ENCODE measurements around the gene SEMA4C.
A peak's percentile ranks its signal among the peaks of the same experiment; 100 is the strongest.

The SEMA4C gene

DNA sequence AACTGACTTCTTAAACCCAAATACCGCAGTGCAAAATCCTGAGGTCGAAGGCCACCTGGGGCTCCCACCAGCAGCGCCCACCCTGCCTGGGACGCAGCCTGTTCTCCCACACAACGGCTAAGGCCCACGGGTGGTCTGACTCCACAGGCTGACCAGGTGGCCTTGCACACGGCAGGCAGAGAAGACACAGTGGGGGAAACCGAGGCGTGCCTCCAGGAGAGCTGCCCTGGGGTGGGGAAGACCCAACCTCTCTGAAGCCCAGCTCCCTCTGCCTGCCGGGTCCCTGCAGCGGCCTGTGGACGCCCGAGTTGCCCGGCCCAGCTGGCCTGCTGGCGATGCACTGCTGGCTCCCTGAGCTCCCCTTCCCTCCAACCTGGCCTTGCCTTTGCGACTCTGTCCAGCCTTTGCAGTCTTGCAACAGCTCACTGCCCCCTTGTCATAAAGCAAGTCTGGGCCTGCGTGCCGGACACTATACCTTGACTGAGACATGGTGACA is 9.7 kb upstream of the SEMA4C start:
- TF ChIP-seq GATA3 (IDR thresholded peaks at IDR 0.05; ENCODE audit: low read depth, low read length) (no peak), GATA2 (IDR thresholded peaks at IDR 0.05; ENCODE audit: low read depth, low read length) (no peak)

DNA sequence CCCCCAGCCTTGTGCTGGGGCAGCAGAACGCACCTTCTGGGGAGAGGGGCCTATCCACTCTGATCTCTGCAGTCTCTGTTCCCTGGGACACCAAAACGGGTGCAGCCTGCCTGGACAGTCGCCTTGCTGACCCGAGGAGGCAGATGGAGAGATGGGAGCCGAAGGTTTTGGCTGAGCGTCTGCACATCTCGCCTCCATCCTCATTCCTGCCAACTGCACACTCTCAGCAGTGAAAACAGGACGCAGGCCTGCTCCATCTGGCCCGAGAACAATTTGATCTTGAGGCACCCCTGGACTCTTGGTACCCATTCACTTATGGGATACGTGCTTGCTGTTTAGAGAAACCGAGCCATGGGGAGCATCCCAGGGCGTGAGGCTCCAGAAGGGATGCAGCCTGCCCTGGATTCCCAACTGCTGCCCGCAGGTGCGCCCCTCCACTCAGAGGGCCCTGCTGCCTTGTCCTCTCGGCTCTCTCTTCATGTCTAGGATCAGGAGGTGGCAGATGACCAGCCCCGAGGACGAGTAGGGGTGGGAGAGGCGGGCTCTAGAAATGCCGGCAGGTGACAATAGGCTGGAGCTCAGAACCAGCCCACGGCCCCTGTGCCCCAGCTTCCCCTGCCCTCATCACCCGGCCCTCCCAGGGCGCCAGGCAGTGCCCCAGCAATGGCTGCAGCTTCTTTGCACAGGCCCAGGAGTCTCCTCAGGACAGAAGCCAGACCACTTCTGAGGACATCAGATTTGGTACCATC is 9.1 kb upstream of the SEMA4C start:
- TF ChIP-seq GATA3 (IDR thresholded peaks at IDR 0.05; ENCODE audit: low read depth, low read length) = no peak
- TF ChIP-seq GATA2 (IDR thresholded peaks at IDR 0.05; ENCODE audit: low read depth, low read length) = no peak

DNA sequence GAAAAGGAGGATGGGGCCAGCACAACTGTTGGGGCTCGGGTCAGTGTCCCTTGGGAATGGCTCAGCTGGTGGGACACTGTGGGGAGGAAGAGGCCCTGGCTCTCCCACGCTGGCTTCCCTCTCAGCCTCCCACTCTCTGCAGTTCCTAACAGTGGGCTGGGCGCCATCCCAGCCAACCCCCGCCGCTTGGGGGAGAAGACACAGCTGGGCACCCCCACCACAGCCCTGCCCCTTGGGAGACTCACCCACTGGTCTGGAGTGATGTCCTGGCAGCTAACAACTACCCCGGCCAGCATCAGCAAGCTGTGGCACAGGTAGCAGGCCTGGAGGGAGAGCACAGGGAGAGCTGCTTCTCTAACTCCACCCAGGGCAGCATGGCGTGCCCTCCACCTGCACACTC is 8.3 kb upstream of the SEMA4C start:
- no peak for TF ChIP-seq GATA3 (IDR thresholded peaks at IDR 0.05; ENCODE audit: low read depth, low read length)
- no peak for TF ChIP-seq GATA2 (IDR thresholded peaks at IDR 0.05; ENCODE audit: low read depth, low read length)

DNA sequence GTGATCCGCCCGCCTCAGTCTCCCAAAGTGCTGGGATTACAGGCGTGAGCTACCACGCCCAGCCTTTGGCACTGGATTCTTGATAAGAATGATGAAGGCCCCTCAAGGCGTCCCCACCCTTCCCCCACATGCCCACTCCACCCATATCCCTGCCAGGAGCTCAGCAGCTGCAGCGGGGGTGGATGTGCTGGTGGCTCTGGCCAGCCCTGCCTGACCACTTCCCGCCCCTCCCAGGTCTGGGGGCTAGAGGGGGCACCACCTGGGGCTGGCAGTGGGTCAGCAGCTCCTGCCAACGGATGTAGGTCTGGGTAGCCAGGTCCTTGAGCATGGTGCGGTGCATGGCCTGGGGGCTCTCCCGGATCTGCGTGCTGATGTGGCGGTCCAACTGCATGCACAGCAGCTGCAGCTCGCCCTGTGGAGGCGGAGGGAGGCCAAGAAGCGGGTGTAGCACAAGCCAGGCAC is 7.8 kb upstream of the SEMA4C start:
- no peak for TF ChIP-seq GATA2 (IDR thresholded peaks at IDR 0.05; ENCODE audit: low read depth, low read length)

DNA sequence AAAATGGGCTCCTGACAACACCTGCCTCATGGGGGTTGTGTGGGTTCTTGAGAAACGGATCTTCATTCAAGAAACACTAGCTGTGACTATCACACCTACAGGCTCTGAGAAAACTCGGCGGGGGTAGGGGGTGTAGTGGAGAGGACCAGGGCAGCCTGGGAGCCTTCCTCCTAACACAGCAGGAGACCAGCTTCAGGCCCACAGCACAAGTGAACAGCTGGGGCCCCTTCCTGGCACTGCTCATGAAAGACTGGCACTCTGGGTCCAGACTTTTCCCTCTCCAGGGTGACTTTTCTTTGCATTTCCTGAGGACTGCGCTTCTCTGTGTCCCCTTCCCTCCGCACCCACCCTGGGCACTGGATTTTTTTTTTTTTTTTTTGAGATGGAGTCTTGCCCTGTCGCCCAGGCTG is 7.2 kb upstream of the SEMA4C start:
- no peak for TF ChIP-seq GATA3 (IDR thresholded peaks at IDR 0.05; ENCODE audit: low read depth, low read length)
- TF ChIP-seq GATA2 (IDR thresholded peaks at IDR 0.05; ENCODE audit: low read depth, low read length) = no peak

DNA sequence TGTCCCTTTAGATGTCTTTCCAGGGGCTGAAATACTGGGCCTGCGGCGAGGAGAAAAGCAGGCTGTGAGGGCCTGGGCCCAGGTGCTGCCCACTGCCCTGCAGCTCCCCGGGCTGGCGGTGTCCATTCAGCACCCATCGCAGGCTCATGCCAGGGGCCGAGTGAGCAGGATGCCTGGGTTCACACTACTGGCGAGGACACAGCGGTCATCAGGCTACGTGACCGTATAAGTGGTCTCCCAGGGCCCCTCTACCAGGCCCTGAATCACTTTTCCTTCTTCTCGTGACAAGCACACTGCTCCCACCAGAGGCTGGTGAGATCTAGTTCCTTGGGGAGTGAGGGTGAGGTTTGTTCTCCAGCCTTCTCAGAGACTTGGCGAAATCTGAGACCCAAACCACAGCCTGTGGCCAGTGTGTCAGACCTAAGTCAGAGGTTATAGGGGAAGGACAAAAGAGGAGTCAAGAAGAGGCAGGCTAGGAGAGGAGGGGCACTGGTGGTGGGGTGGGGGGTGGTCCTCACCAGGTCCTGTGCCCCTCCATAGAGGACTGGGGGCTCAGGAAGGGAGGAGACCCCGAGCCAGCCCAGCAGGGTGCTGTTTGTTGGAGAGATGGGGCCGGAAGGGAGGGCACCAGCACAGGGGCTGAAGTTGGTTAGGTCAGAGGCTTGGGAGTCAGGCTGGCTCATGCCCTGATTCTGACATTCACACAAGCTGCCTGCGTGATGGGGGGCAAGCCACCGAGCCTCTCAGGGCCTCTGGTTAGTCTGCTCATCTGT is 6.6 kb upstream of the SEMA4C start:
- TF ChIP-seq GATA2 (IDR thresholded peaks at IDR 0.05; ENCODE audit: low read depth, low read length) = no peak
- no peak for TF ChIP-seq GATA3 (IDR thresholded peaks at IDR 0.05; ENCODE audit: low read depth, low read length)

DNA sequence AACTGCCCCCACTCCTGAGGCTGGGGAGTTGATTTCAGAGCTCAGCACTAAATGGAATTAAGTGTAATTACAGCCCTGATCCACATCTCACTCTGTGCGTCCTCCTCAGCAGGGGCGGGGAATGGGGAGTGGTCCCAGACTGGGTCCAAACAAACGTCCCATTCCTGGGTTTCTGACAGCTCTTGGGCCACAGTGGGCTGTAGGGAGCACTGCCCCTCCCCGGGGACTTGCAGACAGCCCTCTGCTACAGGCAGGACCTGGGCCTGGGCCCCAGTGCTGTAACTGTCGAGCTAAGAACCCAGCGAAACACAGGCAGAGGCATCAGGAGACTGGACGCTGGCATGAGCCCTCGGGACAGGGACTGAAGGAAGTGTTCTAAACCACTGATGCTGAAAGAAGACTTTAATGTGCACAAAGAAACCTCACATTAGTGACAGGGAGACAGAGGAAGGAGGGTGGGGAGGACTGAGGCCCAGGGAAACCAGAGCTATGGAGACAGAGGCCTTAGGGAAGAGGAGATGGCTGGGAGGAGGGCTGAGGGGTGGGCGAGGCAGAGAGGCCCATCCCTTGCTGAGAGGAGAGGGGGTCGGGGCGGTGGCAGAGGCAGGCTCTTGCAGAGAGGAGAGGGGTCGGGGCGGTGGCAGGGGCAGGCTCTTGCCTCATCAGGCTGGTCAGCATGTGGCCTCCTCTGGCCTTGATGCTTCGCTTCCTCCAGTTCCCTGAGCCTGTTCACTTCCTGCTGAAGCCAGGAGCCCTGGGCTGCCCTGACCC is 5.8 kb upstream of the SEMA4C start:
- TF ChIP-seq GATA2 (IDR thresholded peaks at IDR 0.05; ENCODE audit: low read depth, low read length) (peak; percentile 85), GATA3 (IDR thresholded peaks at IDR 0.05; ENCODE audit: low read depth, low read length) (no peak)

DNA sequence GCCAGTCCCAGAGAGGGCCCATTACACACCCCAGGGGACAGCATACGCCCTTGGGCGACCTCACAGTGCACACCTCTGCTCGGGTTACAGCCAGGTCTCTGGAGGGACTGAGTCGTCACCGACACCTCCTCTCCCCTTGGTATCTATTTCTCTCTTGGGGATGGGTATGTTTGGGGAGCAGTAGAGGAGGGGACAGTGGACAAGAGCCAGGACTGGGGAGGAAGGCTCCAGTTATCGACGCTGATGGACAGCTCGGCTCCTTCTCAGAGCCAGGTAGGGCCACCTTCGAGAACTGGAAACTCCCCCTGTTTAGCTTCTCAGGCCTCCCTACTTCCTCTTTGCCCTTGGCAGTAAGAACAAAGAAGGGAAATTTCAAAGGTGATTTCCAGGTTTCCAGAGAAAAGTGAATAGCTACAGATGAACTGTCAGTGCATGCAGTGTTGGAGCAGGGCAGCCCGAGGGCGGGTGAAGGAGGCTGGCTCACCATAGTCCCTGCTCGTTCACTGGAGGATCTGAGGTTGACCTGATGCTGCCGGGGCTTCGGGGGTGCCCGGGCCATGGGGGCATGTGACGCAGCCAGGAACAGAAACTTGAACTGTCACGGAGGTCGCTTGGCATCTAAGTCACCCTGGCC is 4.4 kb upstream of the SEMA4C start:
- TF ChIP-seq GATA3 (IDR thresholded peaks at IDR 0.05; ENCODE audit: low read depth, low read length) (no peak), GATA2 (IDR thresholded peaks at IDR 0.05; ENCODE audit: low read depth, low read length) (no peak)

DNA sequence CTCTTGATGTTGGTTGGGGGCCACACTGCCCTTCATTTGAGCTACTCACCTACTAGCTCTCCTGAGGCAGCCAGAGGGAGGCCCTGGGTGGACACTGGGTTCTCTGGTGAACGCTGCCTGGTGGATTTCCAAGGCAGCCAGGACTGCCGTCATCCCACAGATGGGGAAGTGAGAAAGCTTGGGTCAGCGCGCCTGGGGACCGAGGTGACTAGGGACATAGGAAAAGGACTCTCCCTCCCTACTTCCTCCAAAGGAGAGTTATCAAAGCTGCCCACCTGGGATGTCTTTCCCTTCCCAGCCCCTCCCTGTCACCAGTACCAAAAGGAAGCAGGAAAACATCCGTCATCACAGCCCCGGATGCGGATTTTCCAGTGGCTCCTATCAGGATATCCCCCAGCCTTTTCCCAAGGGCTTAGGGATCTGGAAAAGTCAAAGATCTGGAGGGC is 3.8 kb upstream of the SEMA4C start:
- TF ChIP-seq GATA2 (IDR thresholded peaks at IDR 0.05; ENCODE audit: low read depth, low read length) (no peak), GATA3 (IDR thresholded peaks at IDR 0.05; ENCODE audit: low read depth, low read length) (no peak)

DNA sequence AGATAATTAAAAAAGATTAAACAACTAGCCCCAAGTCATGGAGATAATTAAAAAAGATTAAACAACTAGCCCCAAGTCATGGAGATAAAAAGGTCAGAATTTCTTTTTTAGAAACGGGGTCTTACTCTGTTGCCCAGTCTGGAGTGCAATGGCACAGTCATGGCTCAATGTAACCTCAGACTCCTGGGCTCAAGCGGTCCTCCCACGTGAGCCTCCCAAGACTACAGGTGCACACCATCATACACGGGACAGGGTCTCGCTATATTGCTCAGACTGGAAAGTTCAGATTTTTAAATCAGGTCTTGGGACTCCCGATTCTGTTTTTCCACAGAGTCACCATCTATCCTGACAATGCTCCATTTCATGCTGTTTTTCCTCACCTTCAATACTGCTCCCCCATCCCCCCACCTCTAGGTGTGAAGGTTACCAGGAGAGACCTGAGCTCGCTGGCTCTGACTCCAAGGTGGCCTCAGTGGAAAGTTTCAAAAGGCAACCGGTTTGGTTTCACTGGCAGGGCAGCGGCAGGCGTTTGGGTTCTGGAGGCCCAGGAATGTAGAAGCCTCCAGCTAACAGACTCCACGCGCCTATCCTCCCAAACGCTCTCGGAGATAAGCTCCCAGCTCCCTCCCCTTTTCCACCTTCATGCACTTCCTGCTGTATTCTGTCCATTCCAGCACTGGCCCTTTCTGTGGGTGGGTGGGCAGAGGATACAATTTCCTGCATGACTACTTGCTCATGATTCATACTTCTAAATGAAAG is 2.9 kb upstream of the SEMA4C start:
- TF ChIP-seq GATA2 (IDR thresholded peaks at IDR 0.05; ENCODE audit: low read depth, low read length) = no peak
- no peak for TF ChIP-seq GATA3 (IDR thresholded peaks at IDR 0.05; ENCODE audit: low read depth, low read length)

DNA sequence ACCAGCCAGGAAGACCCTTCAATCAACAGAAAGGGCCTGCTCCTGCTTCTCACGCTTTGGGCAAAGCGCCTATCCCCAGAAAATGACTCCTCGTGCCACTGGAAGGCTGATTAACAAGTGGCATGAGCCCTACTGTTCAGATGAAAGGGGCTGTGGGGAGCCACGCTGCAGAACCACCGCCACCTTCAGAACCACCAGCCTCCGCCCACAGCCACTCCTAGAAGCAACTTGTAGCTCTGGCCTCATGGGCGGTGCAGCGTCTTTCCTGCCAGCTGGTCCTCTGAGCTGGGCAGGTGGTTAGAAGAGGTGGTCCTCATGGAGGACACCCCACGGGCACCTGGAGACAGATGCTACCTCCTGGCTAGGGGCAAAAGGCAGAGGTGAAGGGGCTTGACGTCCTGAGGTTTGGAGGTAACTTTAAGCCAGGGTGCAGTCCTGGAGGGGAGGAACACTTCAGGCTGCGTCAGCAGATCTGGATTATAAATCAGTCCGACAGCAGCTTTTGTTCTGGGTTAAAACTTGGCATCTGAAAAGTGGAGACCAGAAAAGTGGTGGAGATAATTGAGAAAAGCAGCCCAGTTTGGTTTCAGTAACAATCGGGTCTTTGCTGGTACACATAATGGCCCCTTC is 861 bp upstream of the SEMA4C start:
- TF ChIP-seq GATA3 (IDR thresholded peaks at IDR 0.05; ENCODE audit: low read depth, low read length) (no peak), GATA2 (IDR thresholded peaks at IDR 0.05; ENCODE audit: low read depth, low read length) (no peak)

DNA sequence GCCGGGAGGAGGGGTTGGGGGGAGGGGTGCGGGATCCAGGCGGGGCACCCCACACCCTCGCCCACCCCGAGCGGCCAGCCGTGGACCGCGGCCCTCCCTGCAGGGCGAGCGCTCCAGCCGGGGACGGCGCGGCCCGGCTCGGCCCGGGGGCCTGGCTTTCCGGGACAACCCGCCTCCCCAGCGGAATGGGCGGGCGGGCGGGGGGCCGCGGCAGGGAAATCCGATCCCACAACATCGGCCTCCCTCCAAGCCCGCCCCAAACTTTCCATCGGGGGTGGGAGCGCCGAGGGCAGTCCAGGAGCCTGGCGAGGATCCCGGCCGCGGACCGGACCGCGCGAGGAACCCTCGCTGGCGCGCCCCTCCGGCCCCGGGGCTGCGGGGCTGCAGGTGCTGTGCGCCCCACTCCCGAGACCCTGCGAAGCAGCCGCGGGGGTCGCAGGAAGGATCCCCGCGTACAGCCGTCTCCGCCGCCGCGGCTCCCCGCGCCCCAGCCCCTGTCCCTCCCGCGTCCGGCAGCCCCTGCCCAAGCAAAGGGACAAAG is 529 bp downstream of the SEMA4C start:
- TF ChIP-seq GATA3 (IDR thresholded peaks at IDR 0.05; ENCODE audit: low read depth, low read length) (no peak), GATA2 (IDR thresholded peaks at IDR 0.05; ENCODE audit: low read depth, low read length) (no peak)

All from SH-SY5Y (cell line).